Natural killer cell (primary cell): Measurements from ENCODE around the gene PRR23B. TPM values are rescaled to one million over a fixed set of nuclear protein-coding genes. Genes with fewer than 3 reads are reported as not detected.

Source experiments
- ATAC-seq, 3 donors: fragments of 150-1000 bp in 2 of 3; fragments of 200-7000 bp in 1 of 3; cut with Tn5 transposase; 1 replicate in 1 of 3; 2 replicates in 2 of 3; pipeline ENCODE4 v1.10.0; 2021; ENCODE audit warnings: mild to moderate bottlenecking in 2 of 3, moderate library complexity in 2 of 3
- DNase-seq, 2 donors: peaks; one replicate each; pipeline versions ENCODE4 v3.0.0 to v3.0.0-alpha.2; 2013 to 2021; ENCODE audit warnings: mixed read lengths in 1 of 2
- H3K27ac ChIP-seq: one replicate; pipeline ENCODE4 v1.5.1; 2013; ENCODE audit warnings: mild to moderate bottlenecking, low read length
- H3K27me3 ChIP-seq: one replicate; pipeline ENCODE4 v1.6.1; 2013; ENCODE audit warnings: low read length; ENCODE audit not compliant: control insufficient read depth, insufficient read depth
- H3K36me3 ChIP-seq: one replicate; pipeline ENCODE4 v1.6.1; 2013; ENCODE audit warnings: low read length; ENCODE audit not compliant: control insufficient read depth, insufficient read depth
- H3K4me1 ChIP-seq: one replicate; pipeline ENCODE4 v1.6.1; 2013; ENCODE audit warnings: low read length; ENCODE audit not compliant: control insufficient read depth, insufficient read depth
- H3K4me3 ChIP-seq: one replicate; pipeline ENCODE4 v1.5.1; 2013; ENCODE audit warnings: low read length
- H3K9me3 ChIP-seq: one replicate; pipeline ENCODE4 v1.6.1; 2013; ENCODE audit warnings: low read length; ENCODE audit not compliant: control insufficient read depth, insufficient read depth
- H3K27ac Mint-ChIP-seq, 2 donors: one replicate each; pipeline ENCODE4 v1.8.0; 2022; ENCODE audit warnings: mild to moderate bottlenecking in 2 of 2, mixed read lengths in 2 of 2, moderate library complexity in 1 of 2
- H3K27me3 Mint-ChIP-seq, 2 donors: one replicate each; pipeline ENCODE4 v1.8.0; 2022; ENCODE audit warnings: low read depth in 2 of 2, mixed read lengths in 2 of 2
- H3K36me3 Mint-ChIP-seq: one replicate; pipeline ENCODE4 v1.8.0; 2022; ENCODE audit warnings: mixed read lengths
- H3K4me1 Mint-ChIP-seq, 2 donors: one replicate each; pipeline ENCODE4 v1.8.0; 2022; ENCODE audit warnings: mixed read lengths in 2 of 2
- H3K4me3 Mint-ChIP-seq: one replicate; pipeline ENCODE4 v1.8.0; 2022; ENCODE audit warnings: mild to moderate bottlenecking, moderate library complexity, mixed read lengths
- H3K9me3 Mint-ChIP-seq, 2 donors: one replicate each; pipeline ENCODE4 v1.8.0; 2022; ENCODE audit warnings: mixed read lengths in 2 of 2
- CTCF ChIP-seq: fragments of 200-600 bp; IDR thresholded peaks from one replicate; pipeline ENCODE4 v1.8.0; 2022; ENCODE audit warnings: antibody characterized with exemption
- WGBS: methylation state at CpG from one replicate; pipeline ENCODE4 v1.1.7; 2013; ENCODE audit warnings: missing lambda C conversion rate; ENCODE audit not compliant: insufficient coverage; 5-methylcytosine and 5-hydroxymethylcytosine counted together
- intact Hi-C: fragments of 100-400 bp; cut with micrococcal nuclease; formaldehyde crosslinking; loops from one replicate; pipeline ENCODE4 v1.14.2; 2022
- total RNA-seq, 4 donors: library from RNA; stranded (reverse); fragments of 120-200 nt in 1 of 4; gene quantifications; one replicate each; pipeline versions ENCODE4 v1.2.3 to v1.2.4, GENCODE V29; 2013 to 2022

The PRR23B gene
- total RNA-seq = not detected
- not detected for total RNA-seq (2013)

GRCh38 chr3:139020868-139021234, at the start of gene PRR23B:
PRR23B (minus strand) TSS chr3:139020926; CDS start chr3:139020661, 265 bp downstream.
- H3K27me3 ChIP-seq = no peaks in the 10 kb centered on the region
- no peak for DNase-seq
- H3K4me1 ChIP-seq = no peaks in the 10 kb centered on the region
- no peak within 1 kb of the TSS for H3K27ac Mint-ChIP-seq
- H3K4me1 Mint-ChIP-seq = no peaks in the 10 kb centered on the region
- WGBS = 74% methylated on average over 17 of the region's 19 CpGs
- no peak for ATAC-seq
- no peak within 1 kb of the TSS for H3K27ac ChIP-seq
- peaks cover 0 to 8% of the 10 kb centered on the region in 2 donors for H3K27me3 Mint-ChIP-seq
- H3K4me3 ChIP-seq = no peak within 1 kb of the TSS
- H3K9me3 Mint-ChIP-seq = peaks cover 4% of the 10 kb centered on the region in 2 donors
- no peaks in the 10 kb centered on the region for H3K36me3 Mint-ChIP-seq
- no peaks in the 10 kb centered on the region for H3K36me3 ChIP-seq
- intact Hi-C loops = no loop called here
- H3K4me3 Mint-ChIP-seq = no peak within 1 kb of the TSS
- H3K9me3 ChIP-seq = no peaks in the 10 kb centered on the region
- no peak for TF ChIP-seq CTCF

GRCh38 chr3:139062918-139063317, 42.2 kb upstream of the PRR23B start:
- ATAC-seq = no peak

GRCh38 chr3:139052802-139053600, 32.3 kb upstream of the PRR23B start:
- Histone ChIP-seq H3K9me3 (peaks cover 6% of the 10 kb centered on the region), H3K4me3 (no peak overlapping the region), H3K27me3 (no peaks in the 10 kb centered on the region), H3K4me1 (no peaks in the 10 kb centered on the region), H3K36me3 (no peaks in the 10 kb centered on the region), H3K27ac (no peak overlapping the region)
- no peak overlapping the region for H3K27ac Mint-ChIP-seq
- DNase-seq = no peak
- H3K9me3 Mint-ChIP-seq = peaks cover 12 to 13% of the 10 kb centered on the region in 2 donors
- ATAC-seq = no peak
- no peaks in the 10 kb centered on the region for H3K27me3 Mint-ChIP-seq
- H3K4me1 Mint-ChIP-seq = no peaks in the 10 kb centered on the region
- WGBS = 61% methylated on average over 2 of the region's 2 CpGs
- TF ChIP-seq CTCF = no peak
- peaks cover 11% of the 10 kb centered on the region for H3K36me3 Mint-ChIP-seq
- no peak overlapping the region for H3K4me3 Mint-ChIP-seq
- intact Hi-C loops = no loop called here

More at GRCh38 chr3:139062918-139063317, 42.2 kb upstream of the PRR23B start:
- intact Hi-C loops = no loop called here
- Mint-ChIP-seq H3K36me3 (no peaks in the 10 kb centered on the region), H3K27ac (no peak overlapping the region), H3K4me3 (no peak overlapping the region), H3K4me1 (no peaks in the 10 kb centered on the region), H3K27me3 (no peaks in the 10 kb centered on the region), H3K9me3 (peaks cover 0 to 2% of the 10 kb centered on the region in 2 donors)
- no peak overlapping the region for H3K27ac ChIP-seq
- DNase-seq = no peak
- H3K27me3 ChIP-seq = no peaks in the 10 kb centered on the region
- no peaks in the 10 kb centered on the region for H3K4me1 ChIP-seq
- no peak for TF ChIP-seq CTCF
- H3K4me3 ChIP-seq = no peak overlapping the region
- no peaks in the 10 kb centered on the region for H3K9me3 ChIP-seq
- no peaks in the 10 kb centered on the region for H3K36me3 ChIP-seq
- WGBS = no CpG with 5 or more reads among the region's 1 CpG
